HCT116 (cell line): Measurements from ENCODE around the gene HOMER2. TPM values are rescaled to one million over a fixed set of nuclear protein-coding genes. Genes with fewer than 3 reads are reported as not detected.

Experiments used
- ATAC-seq: fragments of 200-7000 bp; cut with Tn5 transposase; 2 replicates; pipeline ENCODE4 v1.9.1; 2020; ENCODE audit warnings: mild to moderate bottlenecking, moderate library complexity
- BruUV-seq: library from RNA; stranded (reverse); fragments of 400-500 nt; replicated peaks from 2 replicates; lab custom pipeline; 2021; lab: Mats Ljungman, UMichigan
- CTCF ChIA-PET: fragments of 300-600 bp; sonication (Branson Sonifier 250); formaldehyde crosslinking; loops from one replicate; lab custom pipeline; 2021; ENCODE audit warnings: antibody characterized with exemption; lab: Charles Lee
- POLR2A ChIA-PET: fragments of 300-600, 350-600 bp; sonication (Branson Sonifier 250); formaldehyde crosslinking; loops from one replicate; lab custom pipeline; 2021; ENCODE audit warnings: antibody characterized with exemption; lab: Charles Lee
- RAD21 ChIA-PET, 2 experiments: fragments of 300-600 bp; sonication (Branson Sonifier 250); formaldehyde crosslinking; loops; one replicate each; lab custom pipeline; 2023; ENCODE audit warnings: low total read pairs in 2 of 2; ENCODE audit not compliant: uncharacterized antibody in 2 of 2, unreplicated experiment in 2 of 2, low non-redundant PET in 1 of 2; lab: Charles Lee
- DNase-seq: peaks from one replicate; pipeline ENCODE4 v3.0.0-alpha.2; 2010; ENCODE audit warnings: low read depth, low spot score
- H2AFZ ChIP-seq: fragments of 200-600 bp; shearing (Covaris generic), sonication (generic); 2 replicates; pipeline ENCODE4 v1.6.1; 2017; ENCODE audit warnings: low read depth, mixed run types, mixed read lengths, antibody characterized with exemption, low read length; ENCODE audit not compliant: poor library complexity, severe bottlenecking
- H3K27ac ChIP-seq: 2 replicates; pipeline ENCODE4 v1.5.1; 2012; ENCODE audit warnings: low read depth, low read length
- H3K27me3 ChIP-seq: fragments of 200-600 bp; sonication (generic); 2 replicates; pipeline ENCODE4 v1.6.1; 2016; ENCODE audit warnings: mixed run types, low read length, mixed read lengths; ENCODE audit not compliant: insufficient read depth
- H3K36me3 ChIP-seq, 2 experiments: fragments of 200-500 bp in 1 of 2; fragments of 200-600 bp in 1 of 2; sonication (Bioruptor generic) in 1 of 2; sonication (generic) in 1 of 2; 2 replicates each; pipeline versions ENCODE4 v1.5.1 to v1.6.1; 2014 to 2016; ENCODE audit warnings: low read length in 2 of 2, inconsistent platforms in 1 of 2, mixed read lengths in 1 of 2, mixed run types in 1 of 2; ENCODE audit not compliant: insufficient read depth in 2 of 2, control insufficient read depth in 1 of 2
- H3K4me1 ChIP-seq, 2 experiments: fragments of 200-600 bp in 1 of 2; sonication (generic) in 1 of 2; 2 replicates each; pipeline versions ENCODE4 v1.5.1 to v1.6.1; 2012 to 2017; ENCODE audit warnings: low read length in 2 of 2, inconsistent platforms in 1 of 2, mild to moderate bottlenecking in 1 of 2, mixed read lengths in 1 of 2, mixed run types in 1 of 2, moderate library complexity in 1 of 2; ENCODE audit not compliant: insufficient read depth in 2 of 2, control insufficient read depth in 1 of 2
- H3K4me2 ChIP-seq: fragments of 200-600 bp; sonication (generic); 2 replicates; pipeline ENCODE4 v1.6.1; 2017; ENCODE audit warnings: mixed run types, low read length, mixed read lengths
- H3K4me3 ChIP-seq, 2 experiments: fragments of 200-600 bp in 1 of 2; sonication (generic) in 1 of 2; replicated peaks in 1 of 2; 2 replicates each; pipeline ENCODE4 v1.5.1; 2011 to 2016; ENCODE audit warnings: low read length in 2 of 2, control low read depth in 1 of 2, low read depth in 1 of 2, mild to moderate bottlenecking in 1 of 2, mixed read lengths in 1 of 2, mixed run types in 1 of 2
- H3K79me2 ChIP-seq: fragments of 200-600 bp; sonication (generic); 2 replicates; pipeline ENCODE4 v1.6.1; 2017; ENCODE audit warnings: mild to moderate bottlenecking, mixed run types, low read length, moderate library complexity, mixed read lengths; ENCODE audit not compliant: insufficient read depth
- H3K9ac ChIP-seq: fragments of 200-600 bp; sonication (generic); 2 replicates; pipeline ENCODE4 v1.6.1; 2016; ENCODE audit warnings: low read length, mixed read lengths
- H3K9me2 ChIP-seq: fragments of 200-600 bp; sonication (generic), shearing (Covaris generic); 2 replicates; pipeline ENCODE4 v1.6.1; 2017; ENCODE audit warnings: mixed run types, mild to moderate bottlenecking, moderate library complexity; ENCODE audit not compliant: insufficient read depth
- H3K9me3 ChIP-seq, 2 experiments: fragments of 200-500 bp in 1 of 2; fragments of 200-600 bp in 1 of 2; sonication (Bioruptor generic) in 1 of 2; sonication (generic) in 1 of 2; 2 replicates each; pipeline ENCODE4 v1.6.1; 2014 to 2017; ENCODE audit warnings: low read length in 2 of 2, mixed read lengths in 2 of 2, inconsistent platforms in 1 of 2, low read depth in 1 of 2, mild to moderate bottlenecking in 1 of 2, mixed run types in 1 of 2, moderate library complexity in 1 of 2; ENCODE audit not compliant: control insufficient read depth in 1 of 2, insufficient read depth in 1 of 2
- H4K20me1 ChIP-seq: fragments of 200-600 bp; sonication (generic), shearing (Covaris generic); 2 replicates; pipeline ENCODE4 v1.6.1; 2017; ENCODE audit warnings: mixed run types, mild to moderate bottlenecking, moderate library complexity; ENCODE audit not compliant: insufficient read depth
- CBX3 ChIP-seq: IDR thresholded peaks from 2 replicates; pipeline ENCODE4 v1.6.1; 2012; ENCODE audit warnings: low read depth
- EGR1 ChIP-seq: IDR thresholded peaks from 2 replicates; pipeline ENCODE4 v1.6.1; 2012; ENCODE audit warnings: low read depth
- ELF1 ChIP-seq: IDR thresholded peaks from 2 replicates; pipeline ENCODE4 v1.6.1; 2012; ENCODE audit warnings: low read depth, borderline replicate concordance
- EZH2phosphoT487 ChIP-seq: fragments of 200-600 bp; IDR thresholded peaks from 2 replicates; pipeline ENCODE4 v1.6.1; 2018; ENCODE audit warnings: antibody characterized with exemption, borderline replicate concordance
- FOSL1 ChIP-seq: IDR thresholded peaks from 2 replicates; pipeline ENCODE4 v1.6.1; 2012; ENCODE audit warnings: low read depth
- POLR2A ChIP-seq: IDR thresholded peaks from 2 replicates; pipeline ENCODE4 v1.7.0; 2011; ENCODE audit warnings: borderline replicate concordance; ENCODE audit not compliant: insufficient read depth, insufficient read length; ENCODE audit errors: extremely low read depth
- RAD21 ChIP-seq: IDR thresholded peaks from 2 replicates; pipeline ENCODE4 v1.6.1; 2012; ENCODE audit warnings: low read depth, mild to moderate bottlenecking
- SP1 ChIP-seq: IDR thresholded peaks from 2 replicates; pipeline ENCODE4 v1.6.1; 2012; ENCODE audit warnings: low read depth
- TCF7L2 ChIP-seq: IDR thresholded peaks from 2 replicates; pipeline ENCODE4 v1.7.0; 2011; ENCODE audit warnings: borderline replicate concordance, inconsistent platforms; ENCODE audit not compliant: insufficient read depth, insufficient read length; ENCODE audit errors: extremely low read depth
- ZFX ChIP-seq: fragments of 450-650 bp; IDR thresholded peaks from 2 replicates; pipeline ENCODE4 v1.6.1; 2017
- ZNF274 ChIP-seq: fragments of 200-500 bp; sonication (Bioruptor generic); IDR thresholded peaks from 2 replicates; pipeline ENCODE4 v1.6.1; 2014; ENCODE audit warnings: mild to moderate bottlenecking, low read depth, low read length, inconsistent platforms
- intact Hi-C: fragments of 100-400 bp; cut with micrococcal nuclease; formaldehyde crosslinking; loops from 2 replicates; pipeline ENCODE4 v1.10.0; 2022
- total RNA-seq: library from RNA; stranded (reverse); gene quantifications from one replicate; pipeline ENCODE4 v1.2.1, GENCODE V29; 2021; ENCODE audit not compliant: unreplicated experiment
- TF ChIP-seq, protein P1 (sequence below): IDR thresholded peaks from 2 replicates; pipeline ENCODE4 v1.6.1; 2012
- TF ChIP-seq, protein P2 (sequence below): IDR thresholded peaks from 2 replicates; pipeline ENCODE4 v1.6.1; 2012; ENCODE audit warnings: low read depth
- TF ChIP-seq, protein P3 (sequence below): IDR thresholded peaks from 2 replicates; pipeline ENCODE4 v1.6.1; 2012
- TF ChIP-seq, protein P4 (sequence below): IDR thresholded peaks from 2 replicates; pipeline ENCODE4 v1.6.1; 2011; ENCODE audit warnings: mild to moderate bottlenecking, low read length, moderate library complexity; ENCODE audit not compliant: insufficient replicate concordance; ENCODE audit errors: extremely low read depth

Gene HOMER2
- total RNA-seq, 1 experiment from 2014 or later, result 3.9 TPM

DNA sequence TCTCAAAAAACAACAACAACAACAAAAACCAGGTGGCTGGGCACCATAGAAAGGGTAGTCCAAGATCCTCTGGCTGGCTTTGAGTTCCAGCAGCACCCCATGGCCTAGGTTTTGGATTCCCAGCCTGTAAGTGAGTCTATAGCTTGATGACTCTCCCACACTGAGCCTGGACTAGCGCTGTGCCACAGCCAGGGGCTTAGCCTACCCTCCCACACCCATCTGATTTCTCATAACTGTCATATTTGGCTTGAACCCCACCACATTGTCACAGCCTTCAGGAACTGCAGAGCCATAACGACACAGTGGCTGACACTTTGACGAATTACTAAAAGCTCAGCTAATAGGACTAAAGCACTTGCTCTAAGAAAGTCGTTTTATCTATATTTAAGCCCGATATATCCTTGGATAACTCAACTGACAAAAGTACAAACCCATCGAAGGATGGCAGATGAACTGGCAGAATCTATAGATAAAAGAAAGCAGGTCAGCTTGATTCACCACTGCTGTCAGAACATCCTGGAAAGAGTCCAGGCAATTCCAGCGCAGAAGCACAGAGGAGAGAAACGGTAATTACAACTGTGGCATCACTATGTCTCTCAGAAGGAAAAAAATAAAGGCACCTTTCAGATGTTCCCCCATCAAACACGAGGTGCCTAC, 62.1 kb downstream of the HOMER2 start:
- Histone ChIP-seq H3K4me3 (no peak overlapping the region), H3K9ac (no peak overlapping the region), H3K4me1 (no peaks in the 10 kb centered on the region), H3K9me2 (no peaks in the 10 kb centered on the region), H3K27ac (no peak overlapping the region), H2AFZ (no peak overlapping the region), H3K4me2 (no peak overlapping the region), H4K20me1 (no peaks in the 10 kb centered on the region), H3K9me3 (no peaks in the 10 kb centered on the region), H3K79me2 (no peaks in the 10 kb centered on the region), H3K27me3 (no peaks in the 10 kb centered on the region), H3K36me3 (no peaks in the 10 kb centered on the region)
- no peak for TF ChIP-seq RAD21
- TF ChIP-seq CBX3, result no peak
- no peak for TF ChIP-seq EGR1
- no peak for TF ChIP-seq SP1
- TF ChIP-seq, protein P1, sequence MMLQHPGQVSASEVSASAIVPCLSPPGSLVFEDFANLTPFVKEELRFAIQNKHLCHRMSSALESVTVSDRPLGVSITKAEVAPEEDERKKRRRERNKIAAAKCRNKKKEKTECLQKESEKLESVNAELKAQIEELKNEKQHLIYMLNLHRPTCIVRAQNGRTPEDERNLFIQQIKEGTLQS, result no peak
- TF ChIP-seq ZFX, result no peak
- TF ChIP-seq TCF7L2, result no peak
- TF ChIP-seq, protein P2, sequence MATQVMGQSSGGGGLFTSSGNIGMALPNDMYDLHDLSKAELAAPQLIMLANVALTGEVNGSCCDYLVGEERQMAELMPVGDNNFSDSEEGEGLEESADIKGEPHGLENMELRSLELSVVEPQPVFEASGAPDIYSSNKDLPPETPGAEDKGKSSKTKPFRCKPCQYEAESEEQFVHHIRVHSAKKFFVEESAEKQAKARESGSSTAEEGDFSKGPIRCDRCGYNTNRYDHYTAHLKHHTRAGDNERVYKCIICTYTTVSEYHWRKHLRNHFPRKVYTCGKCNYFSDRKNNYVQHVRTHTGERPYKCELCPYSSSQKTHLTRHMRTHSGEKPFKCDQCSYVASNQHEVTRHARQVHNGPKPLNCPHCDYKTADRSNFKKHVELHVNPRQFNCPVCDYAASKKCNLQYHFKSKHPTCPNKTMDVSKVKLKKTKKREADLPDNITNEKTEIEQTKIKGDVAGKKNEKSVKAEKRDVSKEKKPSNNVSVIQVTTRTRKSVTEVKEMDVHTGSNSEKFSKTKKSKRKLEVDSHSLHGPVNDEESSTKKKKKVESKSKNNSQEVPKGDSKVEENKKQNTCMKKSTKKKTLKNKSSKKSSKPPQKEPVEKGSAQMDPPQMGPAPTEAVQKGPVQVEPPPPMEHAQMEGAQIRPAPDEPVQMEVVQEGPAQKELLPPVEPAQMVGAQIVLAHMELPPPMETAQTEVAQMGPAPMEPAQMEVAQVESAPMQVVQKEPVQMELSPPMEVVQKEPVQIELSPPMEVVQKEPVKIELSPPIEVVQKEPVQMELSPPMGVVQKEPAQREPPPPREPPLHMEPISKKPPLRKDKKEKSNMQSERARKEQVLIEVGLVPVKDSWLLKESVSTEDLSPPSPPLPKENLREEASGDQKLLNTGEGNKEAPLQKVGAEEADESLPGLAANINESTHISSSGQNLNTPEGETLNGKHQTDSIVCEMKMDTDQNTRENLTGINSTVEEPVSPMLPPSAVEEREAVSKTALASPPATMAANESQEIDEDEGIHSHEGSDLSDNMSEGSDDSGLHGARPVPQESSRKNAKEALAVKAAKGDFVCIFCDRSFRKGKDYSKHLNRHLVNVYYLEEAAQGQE, result no peak
- TF ChIP-seq, protein P3, sequence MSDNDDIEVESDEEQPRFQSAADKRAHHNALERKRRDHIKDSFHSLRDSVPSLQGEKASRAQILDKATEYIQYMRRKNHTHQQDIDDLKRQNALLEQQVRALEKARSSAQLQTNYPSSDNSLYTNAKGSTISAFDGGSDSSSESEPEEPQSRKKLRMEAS, result no peak
- TF ChIP-seq ELF1, result no peak
- TF ChIP-seq POLR2A, result no peak
- no peak for TF ChIP-seq FOSL1
- no peak for TF ChIP-seq ZNF274
- TF ChIP-seq EZH2phosphoT487, result no peak
- TF ChIP-seq, protein P4, sequence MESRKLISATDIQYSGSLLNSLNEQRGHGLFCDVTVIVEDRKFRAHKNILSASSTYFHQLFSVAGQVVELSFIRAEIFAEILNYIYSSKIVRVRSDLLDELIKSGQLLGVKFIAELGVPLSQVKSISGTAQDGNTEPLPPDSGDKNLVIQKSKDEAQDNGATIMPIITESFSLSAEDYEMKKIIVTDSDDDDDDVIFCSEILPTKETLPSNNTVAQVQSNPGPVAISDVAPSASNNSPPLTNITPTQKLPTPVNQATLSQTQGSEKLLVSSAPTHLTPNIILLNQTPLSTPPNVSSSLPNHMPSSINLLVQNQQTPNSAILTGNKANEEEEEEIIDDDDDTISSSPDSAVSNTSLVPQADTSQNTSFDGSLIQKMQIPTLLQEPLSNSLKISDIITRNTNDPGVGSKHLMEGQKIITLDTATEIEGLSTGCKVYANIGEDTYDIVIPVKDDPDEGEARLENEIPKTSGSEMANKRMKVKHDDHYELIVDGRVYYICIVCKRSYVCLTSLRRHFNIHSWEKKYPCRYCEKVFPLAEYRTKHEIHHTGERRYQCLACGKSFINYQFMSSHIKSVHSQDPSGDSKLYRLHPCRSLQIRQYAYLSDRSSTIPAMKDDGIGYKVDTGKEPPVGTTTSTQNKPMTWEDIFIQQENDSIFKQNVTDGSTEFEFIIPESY, result no peak
- BruUV-seq, result no TSS peak
- POLR2A ChIA-PET, result no interaction called here
- intact Hi-C loops, result no loop called here
- no peak for DNase-seq
- CTCF ChIA-PET, result no interaction called here
- 0 out of 2 replicates have a peak, but pooled peaks have one; percentile 32 for ATAC-seq
- RAD21 ChIA-PET, result no interaction called here
